Measurements from ENCODE around the gene VMAC.

VMAC gene

DNA sequence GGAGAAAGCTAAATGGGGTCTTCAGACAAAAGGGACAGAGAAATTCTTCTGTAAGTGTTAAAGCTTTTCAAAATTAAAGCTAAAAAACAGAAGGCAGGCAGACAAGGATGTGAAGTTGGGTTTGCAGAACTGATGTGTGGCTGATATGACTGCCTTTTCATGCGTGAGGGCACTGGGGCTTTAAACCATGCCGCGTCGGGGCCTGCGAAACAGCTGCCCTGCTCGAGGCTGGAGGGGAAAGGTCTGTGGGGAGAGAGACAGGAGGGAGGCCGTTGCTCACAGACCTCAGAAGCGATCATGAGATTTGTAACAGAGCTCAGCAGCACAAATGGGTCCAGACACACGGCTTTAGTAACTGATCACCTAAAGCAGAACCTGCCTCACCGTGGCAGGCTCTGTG lies 32.9 kb downstream of the VMAC start:
- 0 out of 2 replicates have a peak, but pooled peaks cover 5% of the 10 kb centered on the region for H4K20me1 ChIP-seq (ENCODE audit: insufficient read depth, low read length)
- H3K4me2 ChIP-seq (ENCODE audit: low read depth, low read length) = no peak overlapping the region
- H3K9ac ChIP-seq (ENCODE audit: low read length) = no peak overlapping the region
- no peaks in the 10 kb centered on the region for H3K9me3 ChIP-seq (replicated peaks; ENCODE audit: insufficient read depth, low read length)
- H3F3A ChIP-seq (ENCODE audit: insufficient read depth, low read length) = no peaks in the 10 kb centered on the region
- DNase-seq = no peak
- H3K27me3 ChIP-seq (replicated peaks; ENCODE audit: insufficient read depth, low read length) = no peaks in the 10 kb centered on the region
- H3K9me2 ChIP-seq (replicated peaks; ENCODE audit: insufficient read depth, low read length) = no peaks in the 10 kb centered on the region
- no peaks in the 10 kb centered on the region for H3K4me1 ChIP-seq (ENCODE audit: low read length)
- no peak overlapping the region for H2AFZ ChIP-seq (ENCODE audit: low read length)
- H3K79me2 ChIP-seq (ENCODE audit: low read length) = peaks cover 89% of the 10 kb centered on the region
- no peaks in the 10 kb centered on the region for H3K36me3 ChIP-seq (replicated peaks; ENCODE audit: insufficient read depth, low read length)
- no peak overlapping the region for H3K4me3 ChIP-seq (ENCODE audit: low read length)
- H3K27ac ChIP-seq (ENCODE audit: low read length) = no peak overlapping the region
- TF ChIP-seq EZH2 (optimal IDR thresholded peaks at IDR 0.05; ENCODE audit: low read depth, low read length) (no peak), EZH2phosphoT487 (IDR thresholded peaks at IDR 0.05; ENCODE audit: low read length) (no peak)
- TF ChIP-seq, protein P1, sequence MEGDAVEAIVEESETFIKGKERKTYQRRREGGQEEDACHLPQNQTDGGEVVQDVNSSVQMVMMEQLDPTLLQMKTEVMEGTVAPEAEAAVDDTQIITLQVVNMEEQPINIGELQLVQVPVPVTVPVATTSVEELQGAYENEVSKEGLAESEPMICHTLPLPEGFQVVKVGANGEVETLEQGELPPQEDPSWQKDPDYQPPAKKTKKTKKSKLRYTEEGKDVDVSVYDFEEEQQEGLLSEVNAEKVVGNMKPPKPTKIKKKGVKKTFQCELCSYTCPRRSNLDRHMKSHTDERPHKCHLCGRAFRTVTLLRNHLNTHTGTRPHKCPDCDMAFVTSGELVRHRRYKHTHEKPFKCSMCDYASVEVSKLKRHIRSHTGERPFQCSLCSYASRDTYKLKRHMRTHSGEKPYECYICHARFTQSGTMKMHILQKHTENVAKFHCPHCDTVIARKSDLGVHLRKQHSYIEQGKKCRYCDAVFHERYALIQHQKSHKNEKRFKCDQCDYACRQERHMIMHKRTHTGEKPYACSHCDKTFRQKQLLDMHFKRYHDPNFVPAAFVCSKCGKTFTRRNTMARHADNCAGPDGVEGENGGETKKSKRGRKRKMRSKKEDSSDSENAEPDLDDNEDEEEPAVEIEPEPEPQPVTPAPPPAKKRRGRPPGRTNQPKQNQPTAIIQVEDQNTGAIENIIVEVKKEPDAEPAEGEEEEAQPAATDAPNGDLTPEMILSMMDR (IDR thresholded peaks at IDR 0.05; ENCODE audit: low read length) = no peak

DNA sequence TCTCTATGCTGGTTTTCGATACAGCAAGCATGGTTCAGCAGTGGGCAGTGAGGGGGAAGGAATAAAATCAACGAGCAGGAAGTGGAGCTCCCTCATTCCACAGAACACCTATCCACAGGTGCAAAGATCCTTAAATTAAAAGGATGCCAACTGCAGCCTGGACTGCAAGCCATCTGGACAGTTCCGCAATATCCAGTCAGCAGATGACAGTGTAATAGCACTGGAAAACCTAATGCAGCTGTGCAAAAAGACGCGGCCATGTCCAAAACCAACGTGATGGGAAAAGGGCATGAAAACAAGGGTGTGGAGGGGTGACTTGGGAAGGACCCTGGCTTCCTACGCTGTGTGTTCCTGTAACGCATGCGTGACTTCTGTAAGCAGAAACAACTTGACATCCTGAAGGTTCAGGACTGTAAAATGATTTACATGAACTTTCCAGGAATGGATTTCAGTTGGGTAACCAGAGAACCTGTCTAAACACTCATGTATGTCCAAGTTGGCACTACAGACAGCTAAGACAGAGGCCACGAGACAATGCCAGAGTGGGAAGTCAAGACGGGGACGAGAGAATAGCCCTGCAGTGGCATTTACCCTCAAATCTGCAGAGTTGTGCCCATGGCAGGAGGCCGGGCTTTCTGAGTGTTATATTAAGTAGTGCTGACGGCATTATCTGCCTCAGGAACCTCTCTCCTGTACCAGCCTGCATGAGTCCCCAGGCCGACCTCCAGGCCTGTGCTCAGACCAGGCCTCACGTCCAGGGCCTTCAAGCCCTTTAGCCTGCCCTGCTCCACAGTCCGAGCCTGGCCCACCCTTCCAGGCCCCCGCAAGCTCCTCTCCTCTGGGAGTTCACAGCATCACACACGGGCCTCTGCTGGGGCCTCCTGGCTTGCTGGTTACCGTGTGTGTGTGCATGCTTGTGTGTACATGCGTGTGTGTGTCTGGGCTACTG lies 35.9 kb downstream of the VMAC start:
- H3K36me3 ChIP-seq (replicated peaks; ENCODE audit: insufficient read depth, low read length) = no peaks in the 10 kb centered on the region

DNA sequence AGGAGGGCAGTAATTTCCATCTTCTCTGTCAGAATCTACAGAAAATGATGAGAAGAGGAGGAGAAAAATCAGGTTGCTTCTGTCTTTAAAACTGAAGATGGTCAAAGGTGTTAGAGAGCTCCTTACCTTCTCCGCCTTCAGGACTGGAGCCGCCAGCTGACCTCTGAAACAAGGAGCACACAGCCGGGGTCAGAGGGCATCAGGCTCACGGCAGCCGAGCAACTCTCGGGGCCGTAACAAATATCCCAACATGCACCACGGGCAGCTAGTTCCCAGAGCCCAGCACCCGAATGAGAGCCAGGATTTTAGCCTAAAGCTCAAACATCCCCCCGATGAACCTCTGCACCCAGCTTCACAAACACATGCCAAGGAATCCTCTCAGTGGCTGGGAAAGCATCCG lies 37.0 kb downstream of the VMAC start:
- Histone ChIP-seq H3K9me2 (replicated peaks; ENCODE audit: insufficient read depth, low read length) (no peaks in the 10 kb centered on the region), H2AFZ (ENCODE audit: low read length) (no peak overlapping the region), H3K4me1 (ENCODE audit: low read length) (no peaks in the 10 kb centered on the region), H3K4me2 (ENCODE audit: low read depth, low read length) (no peak overlapping the region), H3K36me3 (replicated peaks; ENCODE audit: insufficient read depth, low read length) (0 out of 2 replicates have a peak, but pooled peaks cover 4% of the 10 kb centered on the region), H3K79me2 (ENCODE audit: low read length) (peaks cover 93% of the 10 kb centered on the region), H3K9me3 (replicated peaks; ENCODE audit: insufficient read depth, low read length) (no peaks in the 10 kb centered on the region), H3K9ac (ENCODE audit: low read length) (no peak overlapping the region), H3K27me3 (replicated peaks; ENCODE audit: insufficient read depth, low read length) (no peaks in the 10 kb centered on the region), H4K20me1 (ENCODE audit: insufficient read depth, low read length) (0 out of 2 replicates have a peak, but pooled peaks cover 3% of the 10 kb centered on the region), H3K4me3 (ENCODE audit: low read length) (no peak overlapping the region), H3F3A (ENCODE audit: insufficient read depth, low read length) (no peaks in the 10 kb centered on the region), H3K27ac (ENCODE audit: low read length) (no peak overlapping the region)
- DNase-seq = no peak
- TF ChIP-seq EZH2phosphoT487 (IDR thresholded peaks at IDR 0.05; ENCODE audit: low read length) = no peak
- TF ChIP-seq EZH2 (optimal IDR thresholded peaks at IDR 0.05; ENCODE audit: low read depth, low read length) = no peak
- TF ChIP-seq, protein P1 (IDR thresholded peaks at IDR 0.05; ENCODE audit: low read length) = no peak

More for the DNA sequence above, 35.9 kb downstream of the VMAC start:
- Histone ChIP-seq H3K27ac (ENCODE audit: low read length) (no peak overlapping the region), H3F3A (ENCODE audit: insufficient read depth, low read length) (no peaks in the 10 kb centered on the region), H3K9me3 (replicated peaks; ENCODE audit: insufficient read depth, low read length) (no peaks in the 10 kb centered on the region), H3K9ac (ENCODE audit: low read length) (no peak overlapping the region), H3K4me1 (ENCODE audit: low read length) (no peaks in the 10 kb centered on the region), H3K79me2 (ENCODE audit: low read length) (peaks cover 93% of the 10 kb centered on the region), H3K4me2 (ENCODE audit: low read depth, low read length) (no peak overlapping the region), H3K9me2 (replicated peaks; ENCODE audit: insufficient read depth, low read length) (no peaks in the 10 kb centered on the region), H3K4me3 (ENCODE audit: low read length) (no peak overlapping the region), H4K20me1 (ENCODE audit: insufficient read depth, low read length) (0 out of 2 replicates have a peak, but pooled peaks cover 3% of the 10 kb centered on the region), H2AFZ (ENCODE audit: low read length) (no peak overlapping the region), H3K27me3 (replicated peaks; ENCODE audit: insufficient read depth, low read length) (no peaks in the 10 kb centered on the region)
- no peak for TF ChIP-seq EZH2 (optimal IDR thresholded peaks at IDR 0.05; ENCODE audit: low read depth, low read length)
- TF ChIP-seq, protein P1 (IDR thresholded peaks at IDR 0.05; ENCODE audit: low read length) = no peak
- TF ChIP-seq EZH2phosphoT487 (IDR thresholded peaks at IDR 0.05; ENCODE audit: low read length) = no peak
- no peak for DNase-seq
